Measurements from ENCODE around the gene GLT8D1. TPM values are rescaled to one million over a fixed set of nuclear protein-coding genes. Genes with fewer than 3 reads are reported as not detected.
A peak's percentile ranks its signal among the peaks of the same experiment; 100 is the strongest.

Gene GLT8D1
- total RNA-seq, result 62.4 and 75.8 TPM in 2 replicates

DNA sequence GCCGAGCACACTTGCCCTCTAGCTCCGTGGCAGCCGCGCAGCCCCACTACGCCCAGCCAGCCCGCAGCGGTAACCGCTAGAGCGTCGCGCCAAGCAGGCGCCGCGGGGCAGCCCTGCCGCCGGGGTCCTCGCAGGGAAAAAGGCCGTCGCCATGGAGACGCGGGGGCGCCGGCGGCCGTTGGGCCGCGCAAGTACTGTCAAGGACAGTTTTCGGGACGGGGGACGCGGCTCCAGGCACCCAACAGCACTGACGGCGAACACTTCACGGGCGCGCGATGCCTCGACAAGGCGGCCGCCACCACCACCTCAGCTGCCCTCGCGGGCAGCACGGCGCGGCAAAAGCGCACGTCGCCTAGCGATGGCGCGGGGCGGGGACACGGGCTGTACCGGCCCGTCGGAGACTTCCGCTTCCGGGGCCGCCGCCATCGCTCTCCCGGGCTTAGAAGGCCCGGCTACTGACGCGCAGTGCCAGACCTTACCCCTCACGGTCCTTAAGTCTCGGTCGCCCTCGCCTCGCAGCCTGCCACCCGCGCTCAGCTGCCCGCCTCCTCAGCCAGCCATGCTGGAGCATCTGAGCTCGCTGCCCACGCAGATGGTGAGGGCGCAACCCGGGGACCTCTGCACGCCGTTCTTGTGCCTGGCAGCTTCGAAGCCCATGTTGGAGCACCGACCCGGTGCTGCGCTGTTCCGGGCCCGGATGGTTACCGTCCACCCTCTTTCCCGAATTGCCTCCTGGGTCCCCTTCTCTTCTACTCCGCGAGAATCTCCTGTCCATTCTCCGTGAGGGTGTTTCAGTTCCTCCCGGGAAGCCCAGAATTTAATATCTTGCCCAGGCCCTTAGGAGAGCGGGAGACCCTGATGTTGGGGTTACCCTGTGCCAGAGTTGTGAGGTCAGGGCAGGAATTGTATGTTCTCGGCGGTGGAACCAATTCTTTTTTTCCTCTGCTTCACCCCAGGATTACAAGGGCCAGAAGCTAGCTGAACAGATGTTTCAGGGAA, at the start of gene GLT8D1, which contains the start of gene SPCS1:
Gene GLT8D1, minus strand, starts transcription at position 104 of the 999 bp plus-strand sequence. CDS start 5,331 bp downstream, outside the sequence.
Gene SPCS1, plus strand, starts transcription at position 419 of the 999 bp plus-strand sequence. Its CDS starts 141 bp downstream, at position 560.

DNA sequence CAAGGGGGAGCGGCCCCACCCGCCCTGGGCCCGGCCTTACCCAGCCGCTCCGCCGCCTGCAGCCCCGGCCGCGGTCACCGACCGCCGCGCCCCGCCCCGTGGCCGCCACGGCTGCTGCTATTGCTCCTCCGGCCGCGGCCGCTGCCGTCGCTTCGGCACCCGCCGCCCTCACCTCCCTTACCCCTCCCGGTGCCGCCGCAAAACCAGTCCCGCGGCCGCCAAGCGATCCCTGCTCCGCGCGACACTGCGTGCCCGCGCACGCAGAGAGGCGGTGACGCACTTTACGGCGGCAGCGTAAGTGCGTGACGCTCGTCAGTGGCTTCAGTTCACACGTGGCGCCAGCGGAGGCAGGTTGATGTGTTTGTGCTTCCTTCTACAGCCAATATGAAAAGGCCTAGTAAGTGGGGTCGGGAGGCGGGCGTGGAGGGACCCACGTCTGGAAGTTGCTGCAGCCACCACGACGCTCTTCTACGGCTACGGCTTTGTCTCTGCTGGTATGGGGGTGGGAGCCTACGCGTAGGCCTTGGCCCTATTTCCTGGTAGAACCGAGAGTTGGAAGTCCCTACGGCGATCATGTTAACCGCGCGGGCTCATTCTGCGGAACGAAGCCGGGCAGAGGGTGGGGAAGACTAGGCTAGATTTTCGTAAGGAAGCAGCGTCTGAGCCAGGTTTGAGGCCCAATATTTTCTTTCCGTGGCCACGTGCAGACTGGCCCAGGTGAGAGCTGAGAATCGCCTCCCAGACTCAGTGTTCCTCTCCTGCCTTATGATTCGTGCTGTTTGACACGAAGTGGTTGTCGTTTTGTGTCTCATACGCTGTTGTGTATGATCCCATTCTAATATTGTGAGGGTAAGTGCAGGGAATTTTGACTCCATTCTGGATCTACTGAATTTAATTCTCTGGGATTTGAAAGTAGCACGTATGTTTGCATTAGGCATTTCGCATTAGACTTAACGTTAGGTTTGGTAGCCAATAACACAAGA, 19.6 kb downstream of the GLT8D1 start, which contains the start of the genes GNL3 and PBRM1:
Gene GNL3, plus strand, starts transcription at position 324 of the 983 bp plus-strand sequence. Its CDS starts 61 bp downstream, at position 385.
Gene PBRM1, minus strand, starts transcription at position 205 of the 983 bp plus-strand sequence.

Small RNA genes lying within 50 kb of the gene (small RNA-seq; reads per million reads assigned to genes)
- gene AC006254.2, result not detected
- 14,111 reads per million, percentile 100 among the genes with 10 or more reads in this experiment for gene RF00569
- gene RF01183, result not detected
- not detected for gene SNORD19
- not detected for gene SNORD19B
- gene SNORD69, result 545 reads per million, percentile 99 among the genes with 10 or more reads in this experiment

Other genes with a start within 250 kb of the GLT8D1 start
- gene STAB1, start 210.5 kb downstream of the GLT8D1 start, total RNA-seq, result 213 and 215 TPM in 2 replicates
- gene NT5DC2, start 171.9 kb downstream of the GLT8D1 start, total RNA-seq, result 59.6 and 67.4 TPM in 2 replicates
- gene UQCC5, start 169.2 kb downstream of the GLT8D1 start, total RNA-seq, result 2.9 and 7.8 TPM in 2 replicates
- 120 and 131 TPM in 2 replicates for gene PBRM1, start 19.9 kb downstream of the GLT8D1 start, total RNA-seq
- gene GNL3, start 19.8 kb downstream of the GLT8D1 start, total RNA-seq, result 218 and 226 TPM in 2 replicates
- gene SPCS1, start 315 bp upstream of the GLT8D1 start, total RNA-seq, result 90.3 and 99.0 TPM in 2 replicates
- 17.8 and 22.5 TPM in 2 replicates for gene NEK4, start 65.1 kb upstream of the GLT8D1 start, total RNA-seq
- not detected in 2 replicates for gene ITIH1, start 71.8 kb upstream of the GLT8D1 start, total RNA-seq
- under 0.01 TPM in 1 of 2 replicates, not detected in the other for gene ITIH3, start 89.0 kb upstream of the GLT8D1 start, total RNA-seq
- 0.22 and 0.40 TPM in 2 replicates for gene ITIH4, start 124.9 kb upstream of the GLT8D1 start, total RNA-seq
- gene MUSTN1, start 129.2 kb upstream of the GLT8D1 start, total RNA-seq, result not detected in 2 replicates
- gene STIMATE, start 191.8 kb upstream of the GLT8D1 start, total RNA-seq, result 13.7 and 15.1 TPM in 2 replicates

Measured in thoracic aorta endothelial cell (primary cell).